HG03064 (cell line): ENCODE data around the gene MYO5C.
"Not testable (repeated sequence)": the region's sequence is repeated elsewhere in the genome, so short reads cannot be mapped to it uniquely, and the experiment has no call there.

ENCODE experiments used
- ATAC-seq: cut with Tn5 transposase; IDR thresholded peaks from one replicate; pipeline ENCODE4 v1.9.1; 2021; ENCODE audit warnings: low read depth; ENCODE audit not compliant: unreplicated experiment

MYO5C gene

GRCh38 chr15:52251144-52251860 lies 44.3 kb downstream of the MYO5C start:
- no peak for ATAC-seq

DNA sequence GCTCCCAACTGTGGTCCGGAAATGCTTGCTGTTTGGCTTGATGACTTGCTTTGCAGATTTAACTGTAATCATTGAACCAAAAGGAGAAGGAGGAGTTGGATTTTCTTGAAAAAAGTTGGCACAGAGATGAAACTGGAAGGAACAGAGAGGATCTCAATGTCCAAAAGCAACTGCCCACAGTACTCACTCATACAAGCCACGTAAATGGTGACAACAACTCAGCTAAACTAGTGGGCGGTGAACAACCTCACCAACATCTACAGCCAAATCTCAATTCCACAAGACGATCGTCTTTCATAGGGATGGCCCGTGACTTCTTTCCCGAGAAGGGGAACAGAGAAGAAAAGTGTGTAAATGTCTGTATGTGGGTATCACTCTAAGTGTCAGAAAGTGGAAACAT lies 48.1 kb downstream of the MYO5C start:
- ATAC-seq, result no peak

DNA sequence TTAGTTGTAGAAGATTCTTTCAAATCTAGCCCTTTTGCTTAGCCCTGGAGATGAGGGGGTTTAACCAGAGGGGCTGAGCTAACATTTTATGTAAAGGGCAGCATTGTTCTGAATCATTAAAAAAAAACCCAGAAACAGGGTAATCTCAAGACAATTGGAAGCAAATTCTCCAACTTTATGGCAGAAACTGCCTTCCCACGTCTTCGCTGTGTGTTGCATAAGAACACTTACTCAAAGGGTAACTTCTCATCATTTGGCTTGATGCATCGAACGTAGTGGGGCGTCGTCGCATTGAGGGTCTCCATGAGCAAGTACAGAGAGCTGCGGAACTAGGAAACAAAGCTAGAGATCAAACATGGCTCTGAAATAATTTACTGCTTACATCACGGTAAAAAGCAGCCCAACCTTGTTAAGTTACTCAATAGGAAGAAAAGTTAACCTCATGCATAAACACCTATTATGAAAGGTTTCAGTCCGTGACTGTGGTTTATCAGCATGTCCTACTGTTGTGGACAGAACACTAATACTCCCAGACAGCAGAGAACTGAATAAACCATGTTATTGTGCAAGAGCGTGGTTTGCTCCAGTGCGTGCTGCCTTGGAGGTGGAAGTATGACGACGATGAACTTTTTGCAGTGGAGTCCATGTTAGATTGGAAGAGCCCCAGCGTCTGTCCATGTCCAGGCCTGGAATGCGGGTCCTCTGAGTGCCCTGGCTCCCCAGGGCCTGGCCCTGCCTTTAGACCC lies 48.7 kb downstream of the MYO5C start:
- no peak for ATAC-seq

- no peak for ATAC-seq
These were observed 51.7 kb downstream of the MYO5C start for GRCh38 chr15:52243697-52244555.

- no peak for ATAC-seq
These were observed 52.3 kb downstream of the MYO5C start for GRCh38 chr15:52243286-52243685.

DNA sequence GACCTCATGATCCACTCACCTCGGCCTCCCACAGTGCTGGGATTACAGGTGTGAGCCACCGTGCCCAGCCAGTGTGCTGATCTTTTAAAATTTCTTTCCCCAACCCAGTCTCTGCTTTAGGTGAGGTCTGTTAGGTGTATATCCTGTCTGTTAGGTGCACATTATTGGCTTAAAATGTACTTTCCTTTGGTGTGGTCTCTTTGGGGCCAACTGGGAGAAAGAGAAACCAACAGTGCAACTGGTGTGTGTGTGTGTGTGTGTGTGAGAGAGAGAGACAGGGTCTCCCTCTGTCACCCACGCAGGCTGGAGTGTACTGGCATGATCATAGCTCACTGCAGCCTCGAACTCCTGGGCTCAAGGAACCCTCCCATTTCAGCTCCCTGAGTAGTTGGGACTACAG lies 54.1 kb downstream of the MYO5C start:
- no peak for ATAC-seq

DNA sequence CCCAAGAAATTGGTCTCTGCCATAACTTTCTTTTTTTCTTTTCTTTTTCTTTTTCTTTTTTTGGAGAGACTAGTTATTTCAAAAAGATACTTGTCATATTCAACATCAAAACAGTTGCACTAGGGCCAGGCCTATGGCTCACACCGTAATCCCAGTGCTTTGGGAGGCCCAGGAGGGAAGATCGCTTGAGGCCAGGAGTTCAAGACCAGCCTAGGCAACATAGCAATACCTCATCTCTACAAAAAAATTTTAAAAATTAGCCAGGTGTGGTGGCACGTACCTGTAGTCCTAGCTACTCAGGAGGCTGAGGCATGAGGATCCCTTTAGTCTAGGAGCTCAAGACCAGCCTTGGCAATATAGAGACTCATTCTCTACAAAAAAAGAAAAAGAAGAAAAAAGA lies 55.4 kb downstream of the MYO5C start:
- no peak for ATAC-seq

DNA sequence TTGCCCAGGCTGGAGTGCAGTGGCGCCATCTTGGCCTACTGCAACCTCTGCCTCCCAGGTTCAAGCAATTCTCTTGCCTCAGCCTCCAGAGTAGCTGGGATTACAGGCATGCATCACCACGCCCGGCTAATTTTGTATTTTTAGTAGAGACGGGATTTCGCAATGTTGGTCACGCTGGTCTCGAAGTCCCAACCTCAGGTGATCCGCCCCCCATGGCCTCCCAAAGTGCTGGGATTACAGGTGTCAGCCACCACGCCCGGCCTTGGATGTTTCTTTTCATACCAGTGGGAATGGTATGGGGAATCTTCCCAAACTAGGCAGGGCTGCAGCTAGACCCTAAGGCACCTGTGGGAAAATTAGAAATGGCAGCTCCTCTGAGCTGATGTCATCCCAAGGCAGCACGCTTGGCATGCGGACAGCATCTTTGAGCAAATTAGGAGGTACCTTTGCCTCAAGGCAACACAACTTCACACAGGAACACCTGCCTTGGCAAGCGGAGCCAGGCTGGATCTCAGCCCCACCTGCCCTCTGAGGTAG lies 56.5 kb downstream of the MYO5C start:
- ATAC-seq, result not testable (repeated sequence)

DNA sequence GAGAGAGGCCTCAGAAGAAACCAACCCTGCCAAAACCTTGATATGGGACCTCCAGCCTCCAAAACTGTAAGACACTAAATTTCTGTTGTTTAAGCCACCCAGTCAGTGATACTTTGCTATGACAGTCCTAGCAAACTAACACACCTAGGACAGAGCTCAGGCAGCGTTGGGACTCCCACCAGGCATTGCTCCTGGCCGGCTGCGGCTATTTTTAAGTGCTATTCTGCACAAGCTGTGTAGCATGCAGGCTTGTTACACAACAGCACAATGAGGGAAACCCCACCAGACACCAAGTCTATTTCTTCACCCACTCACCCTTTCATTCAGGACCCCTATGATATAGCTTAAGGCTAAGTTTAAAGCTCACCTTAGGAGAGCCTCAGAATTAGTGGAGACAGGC lies 57.5 kb downstream of the MYO5C start:
- no peak for ATAC-seq

- no peak for ATAC-seq
These were observed 59.6 kb downstream of the MYO5C start for GRCh38 chr15:52236013-52236412.

GRCh38 chr15:52234596-52235541 lies 60.7 kb downstream of the MYO5C start:
- peak; percentile 44 for ATAC-seq

- ATAC-seq, result no peak
These were observed 62.2 kb downstream of the MYO5C start for GRCh38 chr15:52233405-52233804.

GRCh38 chr15:52232327-52232726 lies 63.3 kb downstream of the MYO5C start:
- peak; percentile 60 for ATAC-seq

- ATAC-seq, result no peak
These were observed 65.5 kb downstream of the MYO5C start for GRCh38 chr15:52230073-52230472.

DNA sequence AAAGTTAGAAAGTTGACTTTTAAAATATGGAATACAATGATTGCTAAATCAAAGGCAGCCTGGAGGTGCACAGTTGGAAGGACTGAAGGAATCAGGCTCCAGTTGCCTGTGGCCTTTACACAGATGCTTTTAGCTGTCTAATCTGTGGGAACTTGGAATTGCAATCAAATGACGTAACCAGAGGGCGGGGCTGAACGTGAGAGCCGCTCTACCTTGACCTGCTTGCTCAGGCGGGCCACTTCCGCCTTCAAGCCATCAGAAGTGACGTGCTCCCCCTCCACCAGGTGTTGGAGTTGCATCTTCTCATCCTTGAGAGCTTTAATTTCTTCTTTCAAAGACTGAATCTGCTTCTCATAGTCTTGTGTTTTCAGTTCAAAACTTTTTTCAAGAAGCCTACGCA lies 66.7 kb downstream of the MYO5C start:
- ATAC-seq, result no peak

- peak; percentile 64 for ATAC-seq
These were observed 68.1 kb downstream of the MYO5C start for GRCh38 chr15:52227456-52227855.

GRCh38 chr15:52225230-52225629 lies 70.4 kb downstream of the MYO5C start:
- no peak for ATAC-seq

- no peak for ATAC-seq
These were observed 71.4 kb downstream of the MYO5C start for GRCh38 chr15:52224211-52224610.

GRCh38 chr15:52221730-52222129 lies 73.9 kb downstream of the MYO5C start:
- ATAC-seq, result no peak
